ENCODE results near the gene PRTFDC1.

PRTFDC1 gene

DNA sequence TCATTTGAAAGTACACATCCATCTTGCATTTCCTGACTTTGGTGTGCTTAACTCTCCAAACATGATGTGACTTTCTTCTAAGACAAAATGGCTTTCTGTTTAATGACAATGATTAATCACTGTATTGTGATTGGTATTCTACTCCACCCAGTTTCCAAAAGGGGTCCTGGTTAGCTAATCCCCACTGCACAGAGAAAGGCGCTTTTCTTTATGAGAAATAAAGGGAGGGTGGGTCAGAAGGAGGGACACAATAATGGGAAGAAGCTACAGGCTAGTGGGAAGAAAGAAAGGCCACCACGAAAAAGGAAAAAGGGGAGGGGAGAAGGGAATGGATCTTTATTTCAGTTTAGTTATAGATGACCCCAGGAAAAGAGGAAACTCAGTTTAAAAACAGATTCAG lies 69.2 kb downstream of the PRTFDC1 start:
- Histone ChIP-seq H4K5ac (ENCODE audit: low read length) (no peak overlapping the region), H3K4ac (ENCODE audit: low read depth, low read length) (no peak overlapping the region), H3K4me1 (ENCODE audit: control insufficient read depth, low read depth, low read length) (no peaks in the 10 kb centered on the region), H3K27me3 (ENCODE audit: insufficient read depth, low read length, poor library complexity) (no peaks in the 10 kb centered on the region), H3K27ac (ENCODE audit: low read depth, low read length) (no peak overlapping the region), H3K36me3 (ENCODE audit: control insufficient read depth, insufficient read depth, low read length) (no peaks in the 10 kb centered on the region), H2BK120ac (ENCODE audit: low read depth, low read length) (no peak overlapping the region), H2BK15ac (replicated peaks; ENCODE audit: low read depth) (no peak overlapping the region), H2AK5ac (ENCODE audit: low read length) (no peak overlapping the region), H3K79me2 (ENCODE audit: control insufficient read depth, insufficient read depth, low read length) (no peaks in the 10 kb centered on the region), H3K79me1 (ENCODE audit: low read length) (no peaks in the 10 kb centered on the region), H3K56ac (ENCODE audit: low read length) (no peak overlapping the region), H3K18ac (ENCODE audit: low read length) (no peak overlapping the region), H3K23ac (ENCODE audit: low read length) (no peak overlapping the region), H3K9ac (ENCODE audit: low read length) (no peak overlapping the region), H3K4me2 (ENCODE audit: low read length) (no peak overlapping the region), H3K4me3 (ENCODE audit: low read length) (no peak overlapping the region), H2BK5ac (ENCODE audit: low read length) (no peak overlapping the region), H4K8ac (ENCODE audit: low read depth, low read length) (no peak overlapping the region)
- WGBS (ENCODE audit: extremely low coverage, insufficient coverage, low lambda C conversion rate): no CpG with 5 or more reads among the region's 2 CpGs
- DNase-seq: no peak

DNA sequence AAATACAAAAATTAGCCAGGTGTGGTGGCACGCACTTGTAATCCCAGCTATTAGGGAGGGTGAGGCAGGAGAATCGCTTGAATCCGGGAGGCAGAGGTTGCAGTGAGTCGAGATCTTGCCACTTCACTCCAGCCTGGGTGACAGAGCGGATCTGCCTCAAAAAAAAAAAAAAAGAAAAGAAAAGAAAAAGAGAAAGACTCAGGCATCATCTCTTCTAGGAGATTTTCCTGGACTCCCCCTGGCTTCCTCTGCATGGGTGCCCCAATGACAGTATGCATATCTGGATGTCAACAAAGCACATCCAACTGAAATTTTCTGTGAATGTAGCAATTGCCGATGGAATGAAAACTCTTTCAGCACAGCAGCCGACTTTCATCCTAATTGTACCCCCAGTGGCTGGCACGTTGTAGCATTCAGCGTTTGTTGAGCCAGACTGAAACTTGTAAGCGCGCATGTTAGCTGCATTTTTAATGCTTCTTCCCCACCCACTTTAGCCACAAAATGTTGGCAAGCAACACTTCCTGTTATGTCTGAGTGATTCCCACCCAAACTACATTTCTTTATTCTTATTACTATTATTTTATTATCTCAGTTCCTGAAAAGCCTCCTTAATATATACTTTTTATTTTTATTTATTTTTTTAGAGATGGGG lies 70.2 kb downstream of the PRTFDC1 start:
- no peaks in the 10 kb centered on the region for H3K4me1 ChIP-seq (ENCODE audit: control insufficient read depth, low read depth, low read length)
- no peak overlapping the region for H2AK5ac ChIP-seq (ENCODE audit: low read length)
- H3K56ac ChIP-seq (ENCODE audit: low read length): no peak overlapping the region
- no peak overlapping the region for H3K23ac ChIP-seq (ENCODE audit: low read length)
- no peak overlapping the region for H3K4ac ChIP-seq (ENCODE audit: low read depth, low read length)
- H2BK120ac ChIP-seq (ENCODE audit: low read depth, low read length): no peak overlapping the region
- no peaks in the 10 kb centered on the region for H3K79me1 ChIP-seq (ENCODE audit: low read length)
- H4K8ac ChIP-seq (ENCODE audit: low read depth, low read length): no peak overlapping the region
- no peaks in the 10 kb centered on the region for H3K27me3 ChIP-seq (ENCODE audit: insufficient read depth, low read length, poor library complexity)
- H3K36me3 ChIP-seq (ENCODE audit: control insufficient read depth, insufficient read depth, low read length): no peaks in the 10 kb centered on the region
- H2BK15ac ChIP-seq (replicated peaks; ENCODE audit: low read depth): no peak overlapping the region
- no CpG with 5 or more reads among the region's 11 CpGs for WGBS (ENCODE audit: extremely low coverage, insufficient coverage, low lambda C conversion rate)
- no peak overlapping the region for H3K4me2 ChIP-seq (ENCODE audit: low read length)
- no peak overlapping the region for H3K4me3 ChIP-seq (ENCODE audit: low read length)
- no peak overlapping the region for H2BK5ac ChIP-seq (ENCODE audit: low read length)
- H3K9ac ChIP-seq (ENCODE audit: low read length): no peak overlapping the region
- H4K5ac ChIP-seq (ENCODE audit: low read length): no peak overlapping the region
- no peak for DNase-seq
- no peak overlapping the region for H3K27ac ChIP-seq (ENCODE audit: low read depth, low read length)
- no peaks in the 10 kb centered on the region for H3K79me2 ChIP-seq (ENCODE audit: control insufficient read depth, insufficient read depth, low read length)
- no peak overlapping the region for H3K18ac ChIP-seq (ENCODE audit: low read length)

DNA sequence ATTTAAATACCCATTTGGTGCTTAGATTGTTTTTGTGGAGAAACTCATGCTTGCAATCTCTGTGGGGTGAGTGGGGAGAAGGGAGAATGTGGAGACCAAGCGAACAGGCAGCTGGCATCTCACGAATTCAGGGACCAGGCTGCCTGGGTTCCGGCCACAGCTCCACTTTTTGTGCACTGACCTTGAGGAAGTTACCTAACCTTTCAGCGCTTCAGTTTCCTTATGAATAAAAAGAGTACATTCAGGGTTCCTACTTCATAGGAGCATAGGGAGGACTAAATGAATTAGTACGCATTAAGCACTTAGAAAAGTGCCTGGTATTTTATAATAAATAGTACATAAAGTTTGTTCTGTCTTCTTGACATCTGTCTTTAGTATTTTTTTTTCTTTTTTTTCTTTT lies 72.5 kb downstream of the PRTFDC1 start:
- Histone ChIP-seq H3K79me1 (ENCODE audit: low read length) (no peaks in the 10 kb centered on the region), H3K4me2 (ENCODE audit: low read length) (no peak overlapping the region), H3K56ac (ENCODE audit: low read length) (no peak overlapping the region), H3K27ac (ENCODE audit: low read depth, low read length) (no peak overlapping the region), H2AK5ac (ENCODE audit: low read length) (no peak overlapping the region), H3K36me3 (ENCODE audit: control insufficient read depth, insufficient read depth, low read length) (no peaks in the 10 kb centered on the region), H2BK15ac (replicated peaks; ENCODE audit: low read depth) (no peak overlapping the region), H3K23ac (ENCODE audit: low read length) (no peak overlapping the region), H3K4ac (ENCODE audit: low read depth, low read length) (no peak overlapping the region), H2BK120ac (ENCODE audit: low read depth, low read length) (no peak overlapping the region), H4K8ac (ENCODE audit: low read depth, low read length) (no peak overlapping the region), H2BK5ac (ENCODE audit: low read length) (no peak overlapping the region), H3K4me3 (ENCODE audit: low read length) (no peak overlapping the region), H3K18ac (ENCODE audit: low read length) (no peak overlapping the region), H3K9ac (ENCODE audit: low read length) (no peak overlapping the region), H3K79me2 (ENCODE audit: control insufficient read depth, insufficient read depth, low read length) (no peaks in the 10 kb centered on the region), H4K5ac (ENCODE audit: low read length) (no peak overlapping the region), H3K27me3 (ENCODE audit: insufficient read depth, low read length, poor library complexity) (no peaks in the 10 kb centered on the region), H3K4me1 (ENCODE audit: control insufficient read depth, low read depth, low read length) (no peaks in the 10 kb centered on the region)
- DNase-seq: no peak
- no CpG with 5 or more reads among the region's 5 CpGs for WGBS (ENCODE audit: extremely low coverage, insufficient coverage, low lambda C conversion rate)

DNA sequence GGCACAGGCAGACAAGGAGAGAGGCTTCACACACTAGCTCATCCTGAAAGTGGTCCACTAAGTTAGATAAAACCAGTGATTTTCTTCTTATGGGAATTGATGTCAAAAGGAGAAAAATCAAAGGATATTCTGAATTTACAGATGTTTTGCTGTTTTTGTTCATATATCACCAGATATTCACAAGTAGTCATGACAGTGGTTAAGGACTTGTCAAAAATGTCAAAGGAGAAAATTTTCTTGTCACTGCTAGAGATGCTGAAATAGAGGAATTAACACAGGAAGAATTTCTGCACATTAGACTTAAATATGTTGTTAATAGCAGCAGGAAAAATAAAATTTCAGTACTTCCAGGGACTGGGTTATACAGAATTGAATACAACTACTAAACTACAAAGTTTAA lies 78.3 kb downstream of the PRTFDC1 start:
- no peak overlapping the region for H3K4me3 ChIP-seq (ENCODE audit: low read length)
- no peak overlapping the region for H3K18ac ChIP-seq (ENCODE audit: low read length)
- H3K27me3 ChIP-seq (ENCODE audit: insufficient read depth, low read length, poor library complexity): no peaks in the 10 kb centered on the region
- H2BK120ac ChIP-seq (ENCODE audit: low read depth, low read length): no peak overlapping the region
- no peaks in the 10 kb centered on the region for H3K79me1 ChIP-seq (ENCODE audit: low read length)
- no peak overlapping the region for H3K23ac ChIP-seq (ENCODE audit: low read length)
- H3K36me3 ChIP-seq (ENCODE audit: control insufficient read depth, insufficient read depth, low read length): no peaks in the 10 kb centered on the region
- H3K79me2 ChIP-seq (ENCODE audit: control insufficient read depth, insufficient read depth, low read length): no peaks in the 10 kb centered on the region
- H3K27ac ChIP-seq (ENCODE audit: low read depth, low read length): no peak overlapping the region
- H3K4ac ChIP-seq (ENCODE audit: low read depth, low read length): no peak overlapping the region
- no peak for DNase-seq
- H2AK5ac ChIP-seq (ENCODE audit: low read length): no peak overlapping the region
- no peak overlapping the region for H2BK15ac ChIP-seq (replicated peaks; ENCODE audit: low read depth)
- H3K56ac ChIP-seq (ENCODE audit: low read length): no peak overlapping the region
- H3K4me1 ChIP-seq (ENCODE audit: control insufficient read depth, low read depth, low read length): no peaks in the 10 kb centered on the region
- no peak overlapping the region for H4K5ac ChIP-seq (ENCODE audit: low read length)
- H3K9ac ChIP-seq (ENCODE audit: low read length): no peak overlapping the region
- no peak overlapping the region for H3K4me2 ChIP-seq (ENCODE audit: low read length)
- H4K8ac ChIP-seq (ENCODE audit: low read depth, low read length): no peak overlapping the region
- H2BK5ac ChIP-seq (ENCODE audit: low read length): no peak overlapping the region

DNA sequence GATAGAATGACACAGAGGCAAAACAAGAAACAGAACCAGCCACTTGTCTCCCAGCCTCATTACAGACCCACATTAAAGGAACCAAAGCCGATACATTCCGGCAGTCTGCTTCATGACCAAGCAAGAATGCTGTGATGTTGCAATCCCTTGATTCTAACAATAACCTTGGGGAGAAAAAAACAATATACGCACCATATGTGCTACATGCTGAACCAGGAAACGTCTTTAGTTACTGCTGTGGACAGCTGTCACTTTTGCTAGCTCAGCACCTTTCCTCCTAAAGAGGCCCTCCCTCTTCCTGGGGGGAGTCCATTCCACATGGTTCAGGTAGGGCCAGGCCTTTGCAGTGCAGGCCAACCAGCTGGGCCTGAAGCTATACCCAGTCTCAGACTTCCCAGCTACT lies 79.1 kb downstream of the PRTFDC1 start:
- no peak overlapping the region for H3K4ac ChIP-seq (ENCODE audit: low read depth, low read length)
- H3K36me3 ChIP-seq (ENCODE audit: control insufficient read depth, insufficient read depth, low read length): no peaks in the 10 kb centered on the region
- H2AK5ac ChIP-seq (ENCODE audit: low read length): no peak overlapping the region
- no peak overlapping the region for H3K56ac ChIP-seq (ENCODE audit: low read length)
- no peaks in the 10 kb centered on the region for H3K4me1 ChIP-seq (ENCODE audit: control insufficient read depth, low read depth, low read length)
- no CpG with 5 or more reads among the region's 4 CpGs for WGBS (ENCODE audit: extremely low coverage, insufficient coverage, low lambda C conversion rate)
- no peak overlapping the region for H3K4me3 ChIP-seq (ENCODE audit: low read length)
- no peak overlapping the region for H4K8ac ChIP-seq (ENCODE audit: low read depth, low read length)
- peak; percentile 46 for DNase-seq
- H3K23ac ChIP-seq (ENCODE audit: low read length): no peak overlapping the region
- no peak overlapping the region for H3K4me2 ChIP-seq (ENCODE audit: low read length)
- no peak overlapping the region for H3K18ac ChIP-seq (ENCODE audit: low read length)
- no peak overlapping the region for H2BK15ac ChIP-seq (replicated peaks; ENCODE audit: low read depth)
- no peaks in the 10 kb centered on the region for H3K79me1 ChIP-seq (ENCODE audit: low read length)
- no peak overlapping the region for H3K9ac ChIP-seq (ENCODE audit: low read length)
- no peak overlapping the region for H2BK120ac ChIP-seq (ENCODE audit: low read depth, low read length)
- H4K5ac ChIP-seq (ENCODE audit: low read length): no peak overlapping the region
- H3K27me3 ChIP-seq (ENCODE audit: insufficient read depth, low read length, poor library complexity): no peaks in the 10 kb centered on the region
- no peaks in the 10 kb centered on the region for H3K79me2 ChIP-seq (ENCODE audit: control insufficient read depth, insufficient read depth, low read length)
- no peak overlapping the region for H3K27ac ChIP-seq (ENCODE audit: low read depth, low read length)
- H2BK5ac ChIP-seq (ENCODE audit: low read length): no peak overlapping the region

DNA sequence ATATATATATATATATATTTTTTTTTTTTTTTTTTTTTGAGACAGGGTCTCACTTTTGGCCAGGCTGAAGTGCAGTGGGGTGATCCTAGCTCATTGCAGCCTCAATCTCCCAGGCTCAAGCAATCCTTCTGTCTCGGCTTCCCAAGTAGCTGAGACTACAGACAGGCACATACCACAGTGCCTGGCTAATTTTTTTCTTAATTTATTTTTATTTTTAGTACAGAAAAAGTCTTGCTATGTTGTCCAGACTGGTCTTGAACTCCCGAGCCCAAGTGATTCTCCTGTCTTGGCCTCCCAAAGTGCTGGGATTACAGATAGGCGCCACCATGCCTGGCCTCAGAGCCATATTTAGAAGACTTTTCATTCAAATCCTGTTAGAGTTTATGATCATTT lies 79.6 kb downstream of the PRTFDC1 start:
- H3K79me1 ChIP-seq (ENCODE audit: low read length): no peaks in the 10 kb centered on the region
- H2BK5ac ChIP-seq (ENCODE audit: low read length): no peak overlapping the region
- no peak overlapping the region for H3K4ac ChIP-seq (ENCODE audit: low read depth, low read length)
- H2BK120ac ChIP-seq (ENCODE audit: low read depth, low read length): no peak overlapping the region
- no peak overlapping the region for H4K8ac ChIP-seq (ENCODE audit: low read depth, low read length)
- H2BK15ac ChIP-seq (replicated peaks; ENCODE audit: low read depth): no peak overlapping the region
- no peak overlapping the region for H3K27ac ChIP-seq (ENCODE audit: low read depth, low read length)
- no peak overlapping the region for H3K56ac ChIP-seq (ENCODE audit: low read length)
- H3K4me1 ChIP-seq (ENCODE audit: control insufficient read depth, low read depth, low read length): no peaks in the 10 kb centered on the region
- no peak overlapping the region for H3K23ac ChIP-seq (ENCODE audit: low read length)
- DNase-seq: no peak
- H2AK5ac ChIP-seq (ENCODE audit: low read length): no peak overlapping the region
- no peak overlapping the region for H3K4me3 ChIP-seq (ENCODE audit: low read length)
- H3K9ac ChIP-seq (ENCODE audit: low read length): no peak overlapping the region
- H4K5ac ChIP-seq (ENCODE audit: low read length): no peak overlapping the region
- H3K18ac ChIP-seq (ENCODE audit: low read length): no peak overlapping the region
- no CpG with 5 or more reads among the region's 3 CpGs for WGBS (ENCODE audit: extremely low coverage, insufficient coverage, low lambda C conversion rate)
- H3K27me3 ChIP-seq (ENCODE audit: insufficient read depth, low read length, poor library complexity): no peaks in the 10 kb centered on the region
- no peaks in the 10 kb centered on the region for H3K36me3 ChIP-seq (ENCODE audit: control insufficient read depth, insufficient read depth, low read length)
- H3K4me2 ChIP-seq (ENCODE audit: low read length): no peak overlapping the region
- no peaks in the 10 kb centered on the region for H3K79me2 ChIP-seq (ENCODE audit: control insufficient read depth, insufficient read depth, low read length)
